ENCODE results near the gene ING4. TPM values are rescaled to one million over a fixed set of nuclear protein-coding genes. Genes with fewer than 3 reads are reported as not detected.

The ING4 gene
- total RNA-seq, 4 donors from 2014 or later, result 53.2 to 85.0 (median 70.6) TPM

DNA sequence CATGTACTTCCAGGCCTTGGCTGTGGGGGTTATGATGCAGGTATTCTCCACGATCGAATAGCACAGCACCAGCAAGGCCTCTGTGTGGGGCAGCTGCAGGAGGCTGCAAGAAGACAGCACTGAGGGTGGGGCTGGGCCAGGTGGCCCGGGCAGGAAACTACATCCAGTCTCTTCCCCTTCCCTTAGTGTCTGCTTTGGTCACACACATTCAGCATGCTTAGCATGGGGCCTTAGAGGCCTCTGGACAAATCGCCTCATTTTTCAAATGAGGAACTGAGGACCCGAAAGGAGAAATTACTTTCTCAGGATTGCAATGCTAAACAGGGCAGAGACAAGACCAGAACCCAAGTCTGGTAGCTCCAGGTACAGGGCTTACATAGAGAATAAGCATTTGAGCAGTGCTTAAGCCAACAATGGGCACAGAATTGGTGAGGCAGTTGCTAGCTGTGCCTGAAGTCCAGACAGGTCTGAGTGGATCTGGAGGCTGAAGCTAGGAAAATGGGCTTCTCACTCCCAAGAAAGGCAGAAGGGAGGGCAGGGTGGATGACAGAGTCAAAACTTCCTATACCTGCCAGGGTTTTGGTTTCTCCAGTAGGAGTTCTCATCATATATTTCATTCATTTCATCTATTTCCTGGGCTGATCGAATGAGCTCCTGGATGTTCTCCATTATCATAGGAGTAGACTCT lies 19.2 kb downstream of the ING4 start:
- no peak overlapping the region for H3K27ac ChIP-seq
- no peak for TF ChIP-seq EP300 (IDR thresholded peaks at IDR 0.05)
- no peak for TF ChIP-seq POLR2A (IDR thresholded peaks at IDR 0.05)
- TF ChIP-seq POLR2AphosphoS5 (IDR thresholded peaks at IDR 0.05), result no peak
- TF ChIP-seq, protein P1, sequence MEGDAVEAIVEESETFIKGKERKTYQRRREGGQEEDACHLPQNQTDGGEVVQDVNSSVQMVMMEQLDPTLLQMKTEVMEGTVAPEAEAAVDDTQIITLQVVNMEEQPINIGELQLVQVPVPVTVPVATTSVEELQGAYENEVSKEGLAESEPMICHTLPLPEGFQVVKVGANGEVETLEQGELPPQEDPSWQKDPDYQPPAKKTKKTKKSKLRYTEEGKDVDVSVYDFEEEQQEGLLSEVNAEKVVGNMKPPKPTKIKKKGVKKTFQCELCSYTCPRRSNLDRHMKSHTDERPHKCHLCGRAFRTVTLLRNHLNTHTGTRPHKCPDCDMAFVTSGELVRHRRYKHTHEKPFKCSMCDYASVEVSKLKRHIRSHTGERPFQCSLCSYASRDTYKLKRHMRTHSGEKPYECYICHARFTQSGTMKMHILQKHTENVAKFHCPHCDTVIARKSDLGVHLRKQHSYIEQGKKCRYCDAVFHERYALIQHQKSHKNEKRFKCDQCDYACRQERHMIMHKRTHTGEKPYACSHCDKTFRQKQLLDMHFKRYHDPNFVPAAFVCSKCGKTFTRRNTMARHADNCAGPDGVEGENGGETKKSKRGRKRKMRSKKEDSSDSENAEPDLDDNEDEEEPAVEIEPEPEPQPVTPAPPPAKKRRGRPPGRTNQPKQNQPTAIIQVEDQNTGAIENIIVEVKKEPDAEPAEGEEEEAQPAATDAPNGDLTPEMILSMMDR (IDR thresholded peaks at IDR 0.05), result no peak
- 88% methylated on average over 5 of the region's 6 CpGs for WGBS

GRCh38 chr12:6641131-6641530 lies 21.8 kb downstream of the ING4 start:
- TF ChIP-seq EP300 (IDR thresholded peaks at IDR 0.05) (no peak), POLR2AphosphoS5 (IDR thresholded peaks at IDR 0.05) (no peak), POLR2A (IDR thresholded peaks at IDR 0.05) (no peak)
- TF ChIP-seq, protein P1 (IDR thresholded peaks at IDR 0.05), result no peak
- no peaks in the 10 kb centered on the region for H3K36me3 ChIP-seq
- H3K9me3 ChIP-seq, result no peaks in the 10 kb centered on the region
- H3K27ac ChIP-seq, result no peak overlapping the region
- 39% methylated on average over 4 of the region's 4 CpGs for WGBS
- no peak overlapping the region for H3K4me3 ChIP-seq
- no peak for DNase-seq (ENCODE audit: low spot score in 2 of 2)
- H3K27me3 ChIP-seq, result no peaks in the 10 kb centered on the region
- H3K4me1 ChIP-seq, result peaks cover 40% of the 10 kb centered on the region

More for the DNA sequence above, 19.2 kb downstream of the ING4 start:
- no peak overlapping the region for H3K4me3 ChIP-seq
- peaks cover 30% of the 10 kb centered on the region for H3K4me1 ChIP-seq
- H3K36me3 ChIP-seq, result peaks cover 5% of the 10 kb centered on the region
- DNase-seq (ENCODE audit: low spot score in 2 of 2), result no peak
- no peaks in the 10 kb centered on the region for H3K27me3 ChIP-seq
- no peaks in the 10 kb centered on the region for H3K9me3 ChIP-seq

- no peak for TF ChIP-seq POLR2AphosphoS5 (IDR thresholded peaks at IDR 0.05)
- TF ChIP-seq EP300 (IDR thresholded peaks at IDR 0.05), result no peak
- TF ChIP-seq, protein P1 (IDR thresholded peaks at IDR 0.05), result no peak
- no peak for TF ChIP-seq POLR2A (IDR thresholded peaks at IDR 0.05)
- H3K4me1 ChIP-seq, result peaks cover 45% of the 10 kb centered on the region
- no peak overlapping the region for H3K27ac ChIP-seq
- 71% methylated on average over 2 of the region's 4 CpGs for WGBS
- no peak for DNase-seq (ENCODE audit: low spot score in 2 of 2)
- no peaks in the 10 kb centered on the region for H3K27me3 ChIP-seq
- no peak overlapping the region for H3K4me3 ChIP-seq
- H3K9me3 ChIP-seq, result no peaks in the 10 kb centered on the region
- no peaks in the 10 kb centered on the region for H3K36me3 ChIP-seq
Measured at GRCh38 chr12:6640497-6640896, 22.4 kb downstream of the ING4 start.

DNA sequence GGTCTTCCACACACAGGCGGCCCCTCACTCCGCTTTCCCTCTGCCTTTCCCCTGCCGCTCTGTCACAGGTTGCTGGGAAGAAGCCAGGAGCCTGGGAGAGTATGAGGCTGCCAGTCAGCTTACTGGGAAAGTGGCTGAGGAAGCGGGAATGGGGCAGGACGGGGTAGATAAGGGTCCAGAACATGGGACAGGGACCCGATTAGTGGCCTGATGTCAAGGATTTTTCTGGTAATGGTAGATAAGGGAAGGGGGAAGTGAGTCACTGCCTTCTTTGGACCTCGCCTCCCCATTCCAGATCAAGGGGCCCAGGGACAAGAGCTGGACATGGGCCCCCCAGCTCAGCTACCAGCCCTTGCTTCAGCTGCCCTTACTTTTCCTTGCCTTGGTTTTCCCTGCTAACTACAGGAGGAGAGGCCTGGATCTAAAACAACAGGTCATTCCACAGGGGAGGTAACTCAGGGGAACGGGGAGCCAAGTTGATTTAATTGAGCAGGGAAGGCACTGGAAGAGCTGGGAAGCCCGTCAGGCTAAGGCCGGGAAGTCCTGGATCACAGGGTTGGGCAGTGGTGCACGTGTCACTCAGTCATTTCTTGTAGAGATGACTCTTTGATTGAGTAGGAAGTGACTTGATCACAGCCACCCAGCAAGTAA lies 23.6 kb downstream of the ING4 start:
- WGBS, result 78% methylated on average over 11 of the region's 11 CpGs
- Histone ChIP-seq H3K27ac (no peak overlapping the region), H3K27me3 (no peaks in the 10 kb centered on the region), H3K4me1 (peaks cover 47% of the 10 kb centered on the region), H3K36me3 (no peaks in the 10 kb centered on the region), H3K9me3 (no peaks in the 10 kb centered on the region), H3K4me3 (no peak overlapping the region)
- TF ChIP-seq POLR2A (IDR thresholded peaks at IDR 0.05), result no peak
- TF ChIP-seq, protein P1 (IDR thresholded peaks at IDR 0.05), result no peak
- no peak for TF ChIP-seq POLR2AphosphoS5 (IDR thresholded peaks at IDR 0.05)
- TF ChIP-seq EP300 (IDR thresholded peaks at IDR 0.05), result no peak
- DNase-seq (ENCODE audit: low spot score in 2 of 2), result no peak

- Histone ChIP-seq H3K4me1 (peaks cover 53% of the 10 kb centered on the region), H3K9me3 (no peaks in the 10 kb centered on the region), H3K27me3 (no peaks in the 10 kb centered on the region), H3K36me3 (no peaks in the 10 kb centered on the region), H3K27ac (no peak overlapping the region), H3K4me3 (no peak overlapping the region)
- TF ChIP-seq POLR2A (IDR thresholded peaks at IDR 0.05) (no peak), EP300 (IDR thresholded peaks at IDR 0.05) (no peak), POLR2AphosphoS5 (IDR thresholded peaks at IDR 0.05) (no peak)
- TF ChIP-seq, protein P1 (IDR thresholded peaks at IDR 0.05), result no peak
- 79% methylated on average over 9 of the region's 9 CpGs for WGBS
- no peak for DNase-seq (ENCODE audit: low spot score in 2 of 2)
Measured at GRCh38 chr12:6638305-6638704, 24.6 kb downstream of the ING4 start.
